ENCODE measurements around the gene CASZ1.

DNA sequence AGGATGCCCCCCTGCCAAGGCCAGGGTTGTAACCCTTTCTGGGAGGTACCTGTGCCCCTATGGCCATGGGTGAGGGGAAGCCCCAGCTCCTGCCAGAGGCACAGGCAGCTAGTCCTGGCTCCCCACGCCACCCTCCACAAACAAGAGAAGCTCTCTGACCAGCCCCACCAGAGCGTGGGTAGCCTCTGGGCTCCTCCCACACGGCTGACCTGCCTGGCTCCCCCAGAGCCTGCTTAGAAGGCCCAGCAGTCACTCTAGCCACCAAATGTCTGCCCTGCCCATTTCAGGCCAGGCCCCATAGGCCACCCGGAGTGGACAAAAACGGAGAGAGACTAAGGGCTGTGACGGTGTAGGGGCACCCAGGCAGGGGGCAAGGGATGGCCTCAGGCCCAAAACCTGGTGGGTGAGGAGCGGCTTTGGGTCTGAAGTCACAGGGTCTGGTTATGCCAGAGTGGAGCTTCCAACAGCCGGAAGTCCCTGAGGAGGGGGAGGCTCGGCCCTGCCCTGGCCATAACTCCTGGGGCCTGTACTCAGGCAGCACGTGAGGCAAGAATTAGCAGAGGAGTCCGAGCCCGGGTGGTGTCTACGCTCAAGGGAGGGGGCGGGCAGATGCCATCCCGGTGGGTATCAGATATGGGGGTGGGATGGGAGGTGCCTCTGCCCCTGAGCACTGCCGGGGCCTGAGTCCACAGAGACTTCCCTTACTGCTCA lies 155.4 kb downstream of the CASZ1 start:
- TF ChIP-seq POLR2A (IDR thresholded peaks at IDR 0.05; ENCODE audit: low read depth, low read length) (no peak), POLR2AphosphoS5 (IDR thresholded peaks at IDR 0.05; ENCODE audit: low read depth, low read length) (no peak)

All from GM12892 (cell line).